Ishikawa (cell line): ENCODE data around the gene CD55.

Experiments used
- CEBPB ChIP-seq: IDR thresholded peaks from 2 replicates; pipeline ENCODE4 v1.6.1; 2012
- CREB1 ChIP-seq: IDR thresholded peaks from 2 replicates; pipeline ENCODE4 v1.6.1; 2012; ENCODE audit warnings: low read depth
- EGR1 ChIP-seq: IDR thresholded peaks from 2 replicates; pipeline ENCODE4 v1.6.1; 2012
- EP300 ChIP-seq: IDR thresholded peaks from 2 replicates; pipeline ENCODE4 v1.6.1; 2012; ENCODE audit warnings: borderline replicate concordance
- FOXM1 ChIP-seq: IDR thresholded peaks from 2 replicates; pipeline ENCODE4 v1.6.1; 2012; ENCODE audit warnings: low read depth, borderline replicate concordance
- NFIC ChIP-seq: IDR thresholded peaks from 2 replicates; pipeline ENCODE4 v1.6.1; 2012
- RAD21 ChIP-seq: IDR thresholded peaks from 2 replicates; pipeline ENCODE4 v1.6.1; 2012; ENCODE audit warnings: low read depth
- TAF1 ChIP-seq: IDR thresholded peaks from 2 replicates; pipeline ENCODE4 v1.6.1; 2012; ENCODE audit warnings: low read depth, mild to moderate bottlenecking
- TCF12 ChIP-seq: IDR thresholded peaks from 2 replicates; pipeline ENCODE4 v1.6.1; 2012; ENCODE audit warnings: low read depth
- TEAD4 ChIP-seq: IDR thresholded peaks from 2 replicates; pipeline ENCODE4 v1.6.1; 2012
- YY1 ChIP-seq: IDR thresholded peaks from 2 replicates; pipeline ENCODE4 v1.6.1; 2012; ENCODE audit warnings: low read depth
- ZBTB7A ChIP-seq: IDR thresholded peaks from 2 replicates; pipeline ENCODE4 v1.6.1; 2012; ENCODE audit warnings: low read depth
- TF ChIP-seq, protein P1 (sequence below): IDR thresholded peaks from 2 replicates; pipeline ENCODE4 v1.6.1; 2012
- TF ChIP-seq, protein P2 (sequence below): IDR thresholded peaks from 2 replicates; pipeline ENCODE4 v1.6.1; 2012
- TF ChIP-seq, protein P3 (sequence below): IDR thresholded peaks from 2 replicates; pipeline ENCODE4 v1.6.1; 2012; ENCODE audit warnings: low read depth, mild to moderate bottlenecking

Gene CD55

DNA sequence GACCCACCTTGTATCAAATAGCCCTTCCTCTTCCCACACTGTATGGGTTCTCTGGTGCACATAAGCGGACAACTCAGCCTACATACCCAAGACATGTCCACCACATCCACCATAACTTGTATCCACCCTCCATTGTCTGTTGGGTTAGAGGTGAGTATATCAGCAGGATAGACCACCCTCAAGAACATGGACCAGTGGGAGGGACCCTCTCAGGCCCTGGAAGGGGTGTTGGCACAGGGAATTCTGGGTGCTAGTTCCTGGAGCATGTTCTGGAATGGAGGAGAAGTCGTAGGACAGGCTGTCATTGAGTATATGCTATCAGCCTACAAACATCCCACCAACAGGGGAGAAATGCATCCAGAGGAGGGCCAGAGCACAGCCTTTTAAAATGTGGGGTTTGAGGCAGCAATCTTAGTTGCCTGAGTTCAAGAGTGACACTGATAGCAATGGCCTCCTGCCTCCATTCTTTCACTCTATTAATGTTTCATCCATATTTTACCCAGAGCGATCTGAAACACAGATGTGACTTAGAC lies 7.5 kb downstream of the CD55 start:
- TF ChIP-seq, protein P1, sequence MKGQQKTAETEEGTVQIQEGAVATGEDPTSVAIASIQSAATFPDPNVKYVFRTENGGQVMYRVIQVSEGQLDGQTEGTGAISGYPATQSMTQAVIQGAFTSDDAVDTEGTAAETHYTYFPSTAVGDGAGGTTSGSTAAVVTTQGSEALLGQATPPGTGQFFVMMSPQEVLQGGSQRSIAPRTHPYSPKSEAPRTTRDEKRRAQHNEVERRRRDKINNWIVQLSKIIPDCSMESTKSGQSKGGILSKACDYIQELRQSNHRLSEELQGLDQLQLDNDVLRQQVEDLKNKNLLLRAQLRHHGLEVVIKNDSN = no peak
- TF ChIP-seq YY1 (no peak), CREB1 (no peak), EGR1 (no peak), RAD21 (no peak), EP300 (no peak), FOXM1 (no peak), TCF12 (no peak), TAF1 (no peak), ZBTB7A (no peak), NFIC (no peak)
- TF ChIP-seq, protein P2, sequence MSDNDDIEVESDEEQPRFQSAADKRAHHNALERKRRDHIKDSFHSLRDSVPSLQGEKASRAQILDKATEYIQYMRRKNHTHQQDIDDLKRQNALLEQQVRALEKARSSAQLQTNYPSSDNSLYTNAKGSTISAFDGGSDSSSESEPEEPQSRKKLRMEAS = no peak
- TF ChIP-seq, protein P3, sequence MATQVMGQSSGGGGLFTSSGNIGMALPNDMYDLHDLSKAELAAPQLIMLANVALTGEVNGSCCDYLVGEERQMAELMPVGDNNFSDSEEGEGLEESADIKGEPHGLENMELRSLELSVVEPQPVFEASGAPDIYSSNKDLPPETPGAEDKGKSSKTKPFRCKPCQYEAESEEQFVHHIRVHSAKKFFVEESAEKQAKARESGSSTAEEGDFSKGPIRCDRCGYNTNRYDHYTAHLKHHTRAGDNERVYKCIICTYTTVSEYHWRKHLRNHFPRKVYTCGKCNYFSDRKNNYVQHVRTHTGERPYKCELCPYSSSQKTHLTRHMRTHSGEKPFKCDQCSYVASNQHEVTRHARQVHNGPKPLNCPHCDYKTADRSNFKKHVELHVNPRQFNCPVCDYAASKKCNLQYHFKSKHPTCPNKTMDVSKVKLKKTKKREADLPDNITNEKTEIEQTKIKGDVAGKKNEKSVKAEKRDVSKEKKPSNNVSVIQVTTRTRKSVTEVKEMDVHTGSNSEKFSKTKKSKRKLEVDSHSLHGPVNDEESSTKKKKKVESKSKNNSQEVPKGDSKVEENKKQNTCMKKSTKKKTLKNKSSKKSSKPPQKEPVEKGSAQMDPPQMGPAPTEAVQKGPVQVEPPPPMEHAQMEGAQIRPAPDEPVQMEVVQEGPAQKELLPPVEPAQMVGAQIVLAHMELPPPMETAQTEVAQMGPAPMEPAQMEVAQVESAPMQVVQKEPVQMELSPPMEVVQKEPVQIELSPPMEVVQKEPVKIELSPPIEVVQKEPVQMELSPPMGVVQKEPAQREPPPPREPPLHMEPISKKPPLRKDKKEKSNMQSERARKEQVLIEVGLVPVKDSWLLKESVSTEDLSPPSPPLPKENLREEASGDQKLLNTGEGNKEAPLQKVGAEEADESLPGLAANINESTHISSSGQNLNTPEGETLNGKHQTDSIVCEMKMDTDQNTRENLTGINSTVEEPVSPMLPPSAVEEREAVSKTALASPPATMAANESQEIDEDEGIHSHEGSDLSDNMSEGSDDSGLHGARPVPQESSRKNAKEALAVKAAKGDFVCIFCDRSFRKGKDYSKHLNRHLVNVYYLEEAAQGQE = no peak

DNA sequence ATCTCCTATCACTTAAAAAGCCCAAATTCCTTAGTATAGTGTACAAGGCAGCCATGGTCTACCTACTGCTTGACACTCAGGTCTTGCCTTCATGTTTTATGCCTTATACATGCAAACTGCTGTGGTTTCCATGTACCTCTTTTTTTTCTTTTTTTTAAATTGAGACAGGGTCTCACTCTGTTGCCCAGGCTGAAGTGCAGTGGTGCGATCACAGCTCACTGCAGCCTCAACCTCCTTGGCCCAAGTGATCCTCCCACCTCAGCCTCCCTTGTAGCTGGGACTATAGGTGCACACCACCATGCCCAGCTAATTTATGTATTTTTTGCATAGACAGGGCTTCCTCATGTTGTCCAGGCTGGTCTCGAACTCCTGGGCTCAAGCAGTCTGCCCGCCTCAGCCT lies 8.0 kb downstream of the CD55 start:
- no peak for TF ChIP-seq TEAD4

DNA sequence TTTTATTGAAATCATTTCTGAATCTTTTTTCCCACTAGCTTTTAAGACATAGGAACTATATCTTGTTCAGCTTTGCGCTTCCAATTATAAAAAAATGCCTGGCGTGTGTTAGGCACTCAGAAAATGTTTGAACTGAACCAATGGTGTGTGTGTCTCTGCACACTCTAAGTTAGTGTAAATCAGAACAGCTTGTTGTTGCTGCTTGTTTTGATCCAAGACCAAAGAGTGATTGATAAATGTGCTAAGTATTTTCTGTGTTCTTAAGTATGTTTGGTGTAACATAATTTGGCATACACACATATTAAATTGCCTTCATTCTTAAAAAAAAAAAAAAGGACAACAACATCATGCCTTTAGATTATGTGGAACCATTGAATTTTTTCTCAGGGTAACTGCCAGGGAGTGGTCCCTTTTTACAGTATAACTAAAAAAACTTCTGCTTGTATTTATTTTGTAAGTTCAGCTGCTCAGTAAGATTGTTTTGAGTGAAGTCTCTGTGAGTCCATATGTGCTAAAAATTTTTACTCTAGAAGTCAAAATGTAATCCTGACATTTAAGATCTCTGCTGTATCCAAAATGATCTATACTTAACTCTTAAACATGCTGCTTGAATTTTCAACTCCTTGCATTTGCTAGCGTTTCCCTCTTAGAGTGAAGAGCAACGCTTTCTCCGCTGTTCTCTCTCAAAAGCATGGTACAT lies 8.7 kb downstream of the CD55 start:
- TF ChIP-seq, protein P1 = no peak
- TF ChIP-seq ZBTB7A (no peak), FOXM1 (no peak)

DNA sequence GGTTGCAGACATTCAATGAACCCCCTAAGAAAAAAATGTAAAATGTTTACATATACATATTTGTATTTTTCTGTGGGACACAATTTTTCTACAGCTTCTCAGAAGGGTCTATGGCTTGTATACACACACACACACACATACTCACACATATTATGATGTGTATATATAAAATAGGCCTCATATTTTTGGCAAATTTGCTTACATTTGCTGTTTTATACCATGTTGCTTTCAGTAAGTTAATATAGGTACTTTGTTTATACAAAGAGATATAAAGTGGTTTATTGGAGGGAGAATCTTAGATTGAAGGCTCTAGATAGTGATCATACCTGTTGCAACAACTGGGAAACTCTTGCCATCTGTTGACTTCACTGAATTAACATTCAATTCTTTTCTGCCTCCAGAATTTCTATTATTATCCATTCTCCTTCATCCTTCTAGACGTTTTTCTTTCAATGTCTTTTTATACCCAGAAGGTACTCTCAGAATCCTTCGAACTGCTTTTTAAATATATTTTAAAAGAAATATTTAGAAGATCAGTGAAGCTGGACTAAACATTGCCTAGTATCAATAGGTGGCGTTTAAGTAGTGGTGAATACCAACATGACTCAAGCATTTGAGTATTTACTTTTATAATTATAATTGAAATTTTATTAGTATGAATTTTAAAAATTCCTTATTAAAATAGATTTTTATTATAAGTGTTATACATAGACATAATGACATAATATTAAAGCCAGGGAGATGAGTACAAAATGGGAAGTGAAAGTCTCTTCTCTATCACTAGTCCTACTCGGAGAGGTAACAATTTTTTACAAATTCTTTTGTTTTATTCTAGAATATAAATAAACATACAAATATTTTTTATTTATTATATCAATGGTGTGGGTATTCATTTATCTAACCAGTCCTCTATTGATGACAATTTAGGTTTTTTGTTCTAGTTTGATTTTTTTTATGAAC lies 10.2 kb downstream of the CD55 start:
- TF ChIP-seq FOXM1 (no peak), EGR1 (no peak), NFIC (no peak), ZBTB7A (no peak), RAD21 (no peak), CEBPB (no peak), YY1 (no peak), TAF1 (no peak), TCF12 (no peak), TEAD4 (no peak)
- TF ChIP-seq, protein P3 = no peak
- TF ChIP-seq, protein P1 = no peak
- TF ChIP-seq, protein P2 = no peak

DNA sequence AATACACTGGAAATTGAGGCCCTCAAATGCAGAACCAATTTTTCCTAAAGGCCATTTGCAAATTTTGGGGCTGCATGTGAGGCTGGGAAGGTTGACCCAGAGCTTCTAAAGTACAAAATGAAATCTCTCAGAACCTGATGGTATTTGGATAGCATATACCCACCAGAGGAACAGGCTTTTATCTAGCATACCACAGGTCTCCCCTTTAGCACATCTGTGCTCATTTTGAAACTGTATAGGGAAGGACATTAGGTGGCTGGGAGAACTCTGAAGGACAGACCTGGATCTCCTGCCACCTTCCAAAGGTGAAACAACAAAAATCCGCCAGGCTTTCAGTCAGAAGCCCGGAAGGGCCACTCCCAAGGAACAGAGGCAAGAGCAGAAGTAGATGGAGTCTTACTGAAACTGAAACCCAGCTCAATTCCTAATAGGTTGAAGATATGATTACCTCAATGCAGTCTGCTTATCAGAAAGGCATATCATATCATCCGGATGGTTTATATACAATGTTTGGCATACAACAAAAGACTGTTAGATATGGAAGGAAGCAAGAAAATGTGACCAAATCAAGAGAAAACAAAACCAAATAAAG lies 11.6 kb downstream of the CD55 start:
- TF ChIP-seq, protein P2 = no peak
- TF ChIP-seq EGR1 (no peak), RAD21 (no peak), TAF1 (no peak), YY1 (no peak), CREB1 (no peak), EP300 (no peak), FOXM1 (no peak), TCF12 (no peak), TEAD4 (no peak), NFIC (no peak), CEBPB (no peak), ZBTB7A (no peak)
- TF ChIP-seq, protein P1 = no peak
- TF ChIP-seq, protein P3 = no peak
